HUES6 (cell line): ENCODE data around the gene MTRF1.

Source experiments
- H3K27ac ChIP-seq: 2 replicates; pipeline ENCODE4 v1.7.0; 2013; ENCODE audit warnings: low read depth, mild to moderate bottlenecking, low read length, inconsistent platforms
- H3K27me3 ChIP-seq: 2 replicates; pipeline ENCODE4 v1.6.1; 2013; ENCODE audit warnings: low read length; ENCODE audit not compliant: control insufficient read depth, insufficient read depth
- H3K36me3 ChIP-seq: 2 replicates; pipeline ENCODE4 v1.6.1; 2013; ENCODE audit warnings: low read length; ENCODE audit not compliant: control insufficient read depth, insufficient read depth
- H3K4me1 ChIP-seq: 2 replicates; pipeline ENCODE4 v1.6.1; 2013; ENCODE audit warnings: low read length; ENCODE audit not compliant: control insufficient read depth, insufficient read depth
- H3K4me3 ChIP-seq: 2 replicates; pipeline ENCODE4 v1.5.1; 2013; ENCODE audit warnings: low read depth, low read length
- H3K9ac ChIP-seq: one replicate; pipeline ENCODE4 v1.6.1; 2013; ENCODE audit warnings: mild to moderate bottlenecking, low read length
- H3K9me3 ChIP-seq: 2 replicates; pipeline ENCODE4 v1.6.1; 2013; ENCODE audit warnings: low read depth, low read length; ENCODE audit not compliant: control insufficient read depth, insufficient read depth

The MTRF1 gene

GRCh38 chr13:41196620-41197019 lies 66.8 kb downstream of the MTRF1 start:
- no peak overlapping the region for H3K9ac ChIP-seq
- no peak overlapping the region for H3K4me3 ChIP-seq
- peaks cover 10% of the 10 kb centered on the region; the same call in 1 of the 2 replicates for H3K36me3 ChIP-seq
- peaks cover 6% of the 10 kb centered on the region; the same call in 1 of the 2 replicates for H3K9me3 ChIP-seq
- 0 out of 2 replicates have a peak, but pooled peaks cover 6% of the 10 kb centered on the region for H3K4me1 ChIP-seq
- no peak overlapping the region for H3K27ac ChIP-seq
- no peaks in the 10 kb centered on the region for H3K27me3 ChIP-seq

- H3K36me3 ChIP-seq, result peaks cover 10% of the 10 kb centered on the region; the same call in 1 of the 2 replicates
- H3K27ac ChIP-seq, result no peak overlapping the region
- H3K4me3 ChIP-seq, result no peak overlapping the region
- H3K9me3 ChIP-seq, result peaks cover 6% of the 10 kb centered on the region; the same call in 1 of the 2 replicates
- H3K4me1 ChIP-seq, result 0 out of 2 replicates have a peak, but pooled peaks cover 6% of the 10 kb centered on the region
- H3K9ac ChIP-seq, result no peak overlapping the region
- H3K27me3 ChIP-seq, result no peaks in the 10 kb centered on the region
These were observed 67.4 kb downstream of the MTRF1 start for GRCh38 chr13:41196011-41196410.

- peak within 1 kb of the TSS; percentile 77 for H3K9ac ChIP-seq
- H3K27me3 ChIP-seq, result no peaks in the 10 kb centered on the region
- H3K27ac ChIP-seq, result peak within 1 kb of the TSS; percentile 71; the same call in 1 of the 2 replicates
- H3K36me3 ChIP-seq, result peaks cover 10% of the 10 kb centered on the region; the same call in 1 of the 2 replicates
- peaks cover 6% of the 10 kb centered on the region; the same call in 1 of the 2 replicates for H3K9me3 ChIP-seq
- peak within 1 kb of the TSS; percentile 74 for H3K4me3 ChIP-seq
- H3K4me1 ChIP-seq, result 0 out of 2 replicates have a peak, but pooled peaks cover 6% of the 10 kb centered on the region
These were observed 69.2 kb downstream of the MTRF1 start, which contains the start of gene KBTBD7 for GRCh38 chr13:41193919-41194824. KBTBD7 (minus strand) TSS chr13:41194569; CDS start chr13:41194257, 312 bp downstream.

- Histone ChIP-seq H3K9me3 (peaks cover 6% of the 10 kb centered on the region; the same call in 1 of the 2 replicates), H3K4me1 (0 out of 2 replicates have a peak, but pooled peaks cover 6% of the 10 kb centered on the region), H3K9ac (peak overlapping the region; percentile 77), H3K36me3 (peaks cover 10% of the 10 kb centered on the region; the same call in 1 of the 2 replicates), H3K27ac (no peak overlapping the region), H3K4me3 (peak overlapping the region; percentile 74), H3K27me3 (no peaks in the 10 kb centered on the region)
These were observed 69.9 kb downstream of the MTRF1 start for GRCh38 chr13:41193469-41193868.

- no peak overlapping the region for H3K9ac ChIP-seq
- H3K4me3 ChIP-seq, result no peak overlapping the region
- H3K27ac ChIP-seq, result no peak overlapping the region
- H3K36me3 ChIP-seq, result peaks cover 9% of the 10 kb centered on the region; the same call in 1 of the 2 replicates
- peaks cover 6% of the 10 kb centered on the region; the same call in 1 of the 2 replicates for H3K9me3 ChIP-seq
- H3K4me1 ChIP-seq, result 0 out of 2 replicates have a peak, but pooled peaks cover 3% of the 10 kb centered on the region
- H3K27me3 ChIP-seq, result no peaks in the 10 kb centered on the region
These were observed 74.8 kb downstream of the MTRF1 start for GRCh38 chr13:41188584-41188983.

- no peak overlapping the region for H3K9ac ChIP-seq
These were observed 76.9 kb downstream of the MTRF1 start for GRCh38 chr13:41186481-41186880.

GRCh38 chr13:41182231-41182630 lies 81.1 kb downstream of the MTRF1 start:
- Histone ChIP-seq H3K36me3 (no peaks in the 10 kb centered on the region), H3K27ac (no peak overlapping the region), H3K4me1 (no peaks in the 10 kb centered on the region), H3K9ac (no peak overlapping the region), H3K9me3 (peaks cover 5% of the 10 kb centered on the region; the same call in 1 of the 2 replicates), H3K27me3 (no peaks in the 10 kb centered on the region), H3K4me3 (no peak overlapping the region)

More at GRCh38 chr13:41186481-41186880, 76.9 kb downstream of the MTRF1 start:
- Histone ChIP-seq H3K9me3 (no peaks in the 10 kb centered on the region), H3K27ac (no peak overlapping the region), H3K36me3 (no peaks in the 10 kb centered on the region), H3K4me3 (no peak overlapping the region), H3K4me1 (no peaks in the 10 kb centered on the region), H3K27me3 (no peaks in the 10 kb centered on the region)

GRCh38 chr13:41179593-41180250 lies 83.7 kb downstream of the MTRF1 start:
- H3K27me3 ChIP-seq, result no peaks in the 10 kb centered on the region
- H3K9ac ChIP-seq, result no peak overlapping the region
- H3K4me3 ChIP-seq, result no peak overlapping the region
- H3K9me3 ChIP-seq, result peaks cover 27% of the 10 kb centered on the region
- H3K36me3 ChIP-seq, result peaks cover 3% of the 10 kb centered on the region; the same call in 1 of the 2 replicates
- H3K27ac ChIP-seq, result no peak overlapping the region
- H3K4me1 ChIP-seq, result no peaks in the 10 kb centered on the region

- Histone ChIP-seq H3K27ac (no peak overlapping the region), H3K9ac (no peak overlapping the region), H3K27me3 (no peaks in the 10 kb centered on the region), H3K9me3 (peaks cover 35% of the 10 kb centered on the region), H3K4me3 (no peak overlapping the region), H3K4me1 (no peaks in the 10 kb centered on the region), H3K36me3 (peaks cover 7% of the 10 kb centered on the region)
These were observed 85.3 kb downstream of the MTRF1 start for GRCh38 chr13:41178040-41178439.

GRCh38 chr13:41177616-41178015 lies 85.8 kb downstream of the MTRF1 start:
- Histone ChIP-seq H3K4me1 (no peaks in the 10 kb centered on the region), H3K4me3 (no peak overlapping the region), H3K36me3 (peaks cover 7% of the 10 kb centered on the region), H3K27me3 (no peaks in the 10 kb centered on the region), H3K9ac (no peak overlapping the region), H3K9me3 (peaks cover 37% of the 10 kb centered on the region), H3K27ac (no peak overlapping the region)
